KMS-11 (cell line): ENCODE measurements around the gene FOXN3.

Source experiments
- H2AFZ ChIP-seq: fragments of 200-600 bp; sonication (generic); 2 replicates; pipeline ENCODE4 v1.6.1; 2016; ENCODE audit warnings: antibody characterized with exemption, mixed run types, low read depth
- H3K27ac ChIP-seq: fragments of 200-600 bp; sonication (generic); 2 replicates; pipeline ENCODE4 v1.6.1; 2016; ENCODE audit warnings: mild to moderate bottlenecking, mixed run types
- H3K27me3 ChIP-seq: fragments of 200-600 bp; sonication (generic); 2 replicates; pipeline ENCODE4 v1.6.1; 2017; ENCODE audit warnings: mild to moderate bottlenecking, low read depth, mixed run types, moderate library complexity; ENCODE audit not compliant: insufficient read depth
- H3K36me3 ChIP-seq: fragments of 200-600 bp; sonication (generic); 2 replicates; pipeline ENCODE4 v1.6.1; 2017; ENCODE audit warnings: mild to moderate bottlenecking, mixed run types; ENCODE audit not compliant: insufficient read depth
- H3K4me1 ChIP-seq: fragments of 200-600 bp; sonication (generic); 2 replicates; pipeline ENCODE4 v1.6.1; 2016; ENCODE audit warnings: mild to moderate bottlenecking, low read depth, mixed run types; ENCODE audit not compliant: poor library complexity, severe bottlenecking
- H3K4me2 ChIP-seq: fragments of 200-600 bp; sonication (generic); 2 replicates; pipeline ENCODE4 v1.7.0; 2016; ENCODE audit warnings: mild to moderate bottlenecking, mixed run types
- H3K4me3 ChIP-seq: fragments of 200-600 bp; sonication (generic); IDR thresholded peaks from 2 replicates; pipeline ENCODE4 v1.6.1; 2017; ENCODE audit warnings: low read depth, low read length, mixed read lengths; ENCODE audit not compliant: insufficient read depth
- H3K79me2 ChIP-seq: fragments of 200-600 bp; sonication (generic); 2 replicates; pipeline ENCODE4 v1.6.1; 2016; ENCODE audit warnings: low read depth, mixed run types; ENCODE audit not compliant: insufficient read depth
- H3K9ac ChIP-seq: fragments of 200-600 bp; sonication (generic); 2 replicates; pipeline ENCODE4 v1.6.1; 2016; ENCODE audit warnings: mild to moderate bottlenecking, mixed run types
- H4K20me1 ChIP-seq: fragments of 200-600 bp; sonication (generic); 2 replicates; pipeline ENCODE4 v1.6.1; 2016; ENCODE audit warnings: mild to moderate bottlenecking, mixed run types; ENCODE audit not compliant: insufficient read depth
- CTCF ChIP-seq: fragments of 200-600 bp; sonication (generic); conservative IDR thresholded peaks from 2 replicates; pipeline ENCODE4 v1.6.1; 2017; ENCODE audit warnings: low read depth, mild to moderate bottlenecking, antibody characterized with exemption, low read length, moderate library complexity, mixed read lengths

The FOXN3 gene

GRCh38 chr14:89428173-89428523, 11.1 kb upstream of the FOXN3 start:
- H3K9ac ChIP-seq, result peak overlapping the region; percentile 74; the same call in 1 of the 2 replicates
- no peaks in the 10 kb centered on the region for H3K79me2 ChIP-seq
- peak overlapping the region; percentile 45; the same call in 1 of the 2 replicates for H2AFZ ChIP-seq
- peak overlapping the region; percentile 30 for H3K4me3 ChIP-seq
- peak overlapping the region; percentile 99 for H3K4me2 ChIP-seq
- H3K36me3 ChIP-seq, result no peaks in the 10 kb centered on the region
- TF ChIP-seq CTCF, result no peak
- H3K27ac ChIP-seq, result peak overlapping the region; percentile 96
- peaks cover 68% of the 10 kb centered on the region for H3K4me1 ChIP-seq
- no peaks in the 10 kb centered on the region for H4K20me1 ChIP-seq
- H3K27me3 ChIP-seq, result no peaks in the 10 kb centered on the region

- H3K4me3 ChIP-seq, result no peak overlapping the region
- 0 out of 2 replicates have a peak overlapping the region, but pooled peaks have one; percentile 45 for H2AFZ ChIP-seq
- no peaks in the 10 kb centered on the region for H3K36me3 ChIP-seq
- peak overlapping the region; percentile 96 for H3K27ac ChIP-seq
- no peaks in the 10 kb centered on the region for H4K20me1 ChIP-seq
- peak overlapping the region; percentile 74; the same call in 1 of the 2 replicates for H3K9ac ChIP-seq
- no peaks in the 10 kb centered on the region for H3K27me3 ChIP-seq
- H3K4me1 ChIP-seq, result peaks cover 67% of the 10 kb centered on the region
- H3K79me2 ChIP-seq, result no peaks in the 10 kb centered on the region
- no peak for TF ChIP-seq CTCF
- H3K4me2 ChIP-seq, result peak overlapping the region; percentile 99
These were observed 10.6 kb upstream of the FOXN3 start for GRCh38 chr14:89427426-89428172.

- Histone ChIP-seq H2AFZ (no peak overlapping the region), H3K9ac (no peak overlapping the region), H3K4me3 (no peak overlapping the region), H3K36me3 (no peaks in the 10 kb centered on the region), H3K27ac (no peak overlapping the region), H3K4me2 (peak overlapping the region; percentile 41), H3K4me1 (peaks cover 51% of the 10 kb centered on the region), H4K20me1 (no peaks in the 10 kb centered on the region), H3K27me3 (no peaks in the 10 kb centered on the region), H3K79me2 (no peaks in the 10 kb centered on the region)
- no peak for TF ChIP-seq CTCF
These were observed 8.9 kb upstream of the FOXN3 start for GRCh38 chr14:89425931-89426330.

GRCh38 chr14:89424241-89424640, 7.2 kb upstream of the FOXN3 start:
- Histone ChIP-seq H3K9ac (no peak overlapping the region), H3K36me3 (no peaks in the 10 kb centered on the region), H3K4me3 (no peak overlapping the region), H3K27ac (no peak overlapping the region), H3K27me3 (no peaks in the 10 kb centered on the region), H4K20me1 (no peaks in the 10 kb centered on the region), H3K79me2 (no peaks in the 10 kb centered on the region), H2AFZ (no peak overlapping the region), H3K4me1 (peaks cover 42% of the 10 kb centered on the region), H3K4me2 (no peak overlapping the region)
- no peak for TF ChIP-seq CTCF
